ENCODE data around the gene SBSN.

Gene SBSN

DNA sequence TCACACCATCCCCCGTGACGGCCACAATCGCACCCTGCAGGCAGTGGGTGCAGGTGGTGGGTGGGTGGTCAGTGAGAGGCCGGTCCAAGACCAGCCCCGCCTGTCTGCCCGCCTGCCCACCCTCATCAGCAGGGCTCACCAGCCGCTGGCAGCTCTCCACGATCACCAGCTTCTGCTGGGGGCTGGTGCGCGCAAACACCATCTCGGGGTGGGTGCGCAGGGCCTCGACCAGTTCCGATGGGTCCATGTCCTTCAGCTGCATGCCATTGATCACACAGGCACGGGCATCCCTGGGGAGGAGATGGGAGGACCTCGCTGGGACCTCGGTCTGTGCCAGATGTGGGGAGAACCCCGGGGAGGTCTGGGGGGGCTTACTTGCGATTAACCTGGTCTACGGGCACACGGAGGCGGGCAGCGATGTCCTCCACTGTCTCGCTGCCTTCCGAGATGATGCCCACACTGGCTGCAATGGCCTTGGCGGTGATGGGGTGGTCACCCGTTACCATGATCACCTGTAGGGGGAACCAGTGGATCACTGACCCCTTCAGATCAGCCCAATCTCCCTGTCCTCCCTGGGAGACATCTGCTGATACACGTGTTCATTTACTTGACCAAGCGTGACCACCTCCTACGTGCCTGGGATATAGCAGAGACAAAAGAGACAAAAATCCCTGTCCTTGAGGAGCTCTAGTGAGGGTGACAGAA lies 27.3 kb upstream of the SBSN start:
- peak; percentile 64 for DNase-seq (ENCODE audit: low read depth)

DNA sequence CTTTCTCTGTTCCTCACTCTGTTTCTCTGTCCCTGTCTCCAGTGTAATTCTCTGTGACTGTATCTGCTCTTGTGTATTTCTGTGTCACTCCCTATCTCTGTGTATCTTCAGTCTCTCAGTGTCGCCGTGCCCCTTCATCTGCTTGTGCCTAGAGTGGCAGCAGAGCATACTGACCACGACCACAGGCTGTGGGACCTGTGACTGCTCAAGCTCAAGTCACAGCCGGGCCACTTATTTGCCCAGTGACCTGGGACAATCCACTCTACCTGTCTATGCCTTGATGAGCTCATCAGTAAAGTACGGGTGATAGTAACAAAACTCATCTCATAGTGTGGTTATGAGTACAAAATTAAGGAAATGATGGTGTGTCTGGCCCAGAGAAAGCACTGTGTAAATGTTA lies 26.0 kb upstream of the SBSN start:
- no peak for DNase-seq (ENCODE audit: low read depth)

GRCh38 chr19:35553385-35554000 lies 25.4 kb upstream of the SBSN start:
- DNase-seq (ENCODE audit: low read depth), result no peak

DNA sequence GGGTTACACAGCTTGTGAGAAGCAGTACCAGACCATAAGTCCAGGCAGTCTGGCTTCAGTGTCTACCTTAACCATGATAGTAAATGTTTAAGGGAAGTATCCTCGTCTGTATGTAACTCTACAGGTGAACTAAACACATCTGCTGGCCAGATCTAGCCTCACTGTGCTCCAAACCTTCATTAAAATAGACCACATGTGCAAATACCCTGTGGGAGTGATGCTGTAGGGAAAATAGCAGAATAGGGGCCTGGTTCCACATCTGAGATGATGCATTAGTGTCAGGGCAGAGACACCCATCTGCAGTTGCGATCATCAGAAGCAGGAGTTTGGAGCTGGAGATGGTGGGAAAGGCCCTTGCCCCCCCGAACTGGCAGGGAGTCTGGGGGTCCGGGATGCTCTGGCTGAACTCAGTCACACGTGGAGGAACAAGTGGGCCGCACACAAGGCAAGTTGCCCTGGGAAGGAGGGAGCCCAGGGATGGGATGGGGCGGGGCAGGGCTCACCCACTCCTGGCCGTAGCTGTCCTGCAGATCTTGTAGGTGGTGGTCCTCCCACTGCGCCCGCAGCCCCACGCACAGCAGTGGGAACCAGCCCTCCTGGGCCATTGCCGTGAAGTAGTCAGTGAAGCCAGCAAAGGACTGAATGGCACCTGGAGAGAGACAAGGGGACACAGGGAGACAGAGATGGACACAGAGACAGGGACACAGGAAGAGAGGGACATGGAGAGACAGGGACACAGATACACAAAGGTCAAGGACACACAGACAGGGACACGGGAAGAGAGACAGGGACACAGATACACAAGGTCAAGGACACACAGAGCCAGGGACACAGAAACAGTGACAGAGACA lies 24.6 kb upstream of the SBSN start:
- no peak for DNase-seq (ENCODE audit: low read depth)

- no peak for DNase-seq (ENCODE audit: low read depth)
Measured at GRCh38 chr19:35551091-35551810, 23.1 kb upstream of the SBSN start.

DNA sequence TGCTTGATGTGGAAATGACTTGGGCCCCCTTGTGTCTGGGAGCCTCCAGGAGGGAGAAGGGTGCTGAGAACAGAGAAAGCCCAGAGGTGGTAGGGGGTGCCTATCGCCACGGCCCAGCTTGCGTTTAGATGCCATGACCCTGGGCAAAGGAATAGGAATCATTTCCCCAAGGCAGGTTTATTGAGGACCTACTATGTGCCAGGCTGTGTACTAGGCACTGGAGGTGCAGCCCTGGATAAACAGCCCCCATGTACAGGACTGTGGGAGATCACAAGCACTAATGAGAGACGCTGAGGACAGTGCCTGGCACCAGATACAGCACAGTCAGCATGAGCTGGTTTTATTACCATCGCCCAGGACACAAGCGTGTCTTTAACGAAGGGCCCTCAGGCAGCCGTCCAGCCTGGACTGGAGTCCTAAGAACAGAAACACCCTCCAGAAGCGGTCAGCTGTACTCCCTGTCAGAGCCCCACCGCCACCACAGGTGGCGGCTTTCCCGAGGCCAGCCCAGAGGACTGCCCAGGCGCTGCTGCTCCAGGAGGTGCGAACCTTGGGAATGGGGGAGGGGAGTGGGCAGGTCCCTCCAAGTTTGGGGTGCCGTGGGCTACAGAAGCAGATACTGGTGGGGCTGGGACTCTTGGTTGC lies 21.9 kb upstream of the SBSN start:
- no peak for DNase-seq (ENCODE audit: low read depth)

DNA sequence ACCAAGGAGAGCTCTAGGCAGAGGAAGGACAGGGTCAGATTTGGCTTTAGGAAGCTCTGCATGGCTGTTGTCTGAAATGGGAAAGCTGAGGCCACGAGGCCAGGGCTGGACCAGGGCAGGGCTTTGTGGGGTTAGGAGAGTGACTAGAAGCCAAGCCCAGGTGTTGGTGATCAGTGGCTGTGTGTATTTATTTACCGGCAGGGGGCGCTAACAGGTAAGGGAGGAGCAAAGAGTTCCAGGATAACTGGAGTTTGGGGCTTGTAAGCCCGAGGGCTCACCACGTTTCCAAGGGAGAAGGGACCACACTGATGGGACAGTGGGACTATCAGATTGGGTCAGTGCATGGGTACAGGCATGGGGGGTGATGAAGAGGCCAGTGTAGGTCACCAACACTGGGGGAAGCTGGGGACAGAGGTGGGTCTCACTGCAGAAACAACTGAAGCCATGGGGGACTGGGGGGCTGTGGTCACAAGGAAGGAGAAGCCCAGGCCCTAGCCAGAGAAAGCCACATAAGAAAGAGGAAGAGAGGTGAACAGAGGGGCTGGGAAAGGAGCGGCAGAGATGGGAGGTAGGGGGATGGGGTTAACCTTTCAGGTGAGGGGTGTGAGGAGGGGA lies 21.2 kb upstream of the SBSN start:
- DNase-seq (ENCODE audit: low read depth), result peak; percentile 79

DNA sequence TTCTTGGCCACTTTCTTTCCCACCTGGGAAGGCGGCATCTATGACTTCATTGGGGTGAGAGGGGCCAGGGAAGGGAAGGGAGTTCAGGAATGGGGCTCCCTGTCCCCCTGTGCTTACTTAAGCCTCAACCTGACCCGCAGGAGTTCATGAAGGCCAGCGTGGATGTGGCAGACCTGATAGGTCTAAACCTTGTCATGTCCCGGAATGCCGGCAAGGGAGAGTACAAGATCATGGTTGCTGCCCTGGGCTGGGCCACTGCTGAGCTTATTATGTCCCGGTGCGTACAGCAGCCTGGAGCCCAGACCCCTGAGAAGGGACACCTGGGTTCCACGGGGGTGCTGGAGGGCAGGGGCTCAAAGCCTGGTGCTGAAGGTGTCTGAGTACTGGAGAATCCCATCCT lies 18.4 kb upstream of the SBSN start:
- DNase-seq (ENCODE audit: low read depth), result no peak

- peak; percentile 64 for DNase-seq (ENCODE audit: low read depth)
Measured at GRCh38 chr19:35545855-35546381, 17.8 kb upstream of the SBSN start.

DNA sequence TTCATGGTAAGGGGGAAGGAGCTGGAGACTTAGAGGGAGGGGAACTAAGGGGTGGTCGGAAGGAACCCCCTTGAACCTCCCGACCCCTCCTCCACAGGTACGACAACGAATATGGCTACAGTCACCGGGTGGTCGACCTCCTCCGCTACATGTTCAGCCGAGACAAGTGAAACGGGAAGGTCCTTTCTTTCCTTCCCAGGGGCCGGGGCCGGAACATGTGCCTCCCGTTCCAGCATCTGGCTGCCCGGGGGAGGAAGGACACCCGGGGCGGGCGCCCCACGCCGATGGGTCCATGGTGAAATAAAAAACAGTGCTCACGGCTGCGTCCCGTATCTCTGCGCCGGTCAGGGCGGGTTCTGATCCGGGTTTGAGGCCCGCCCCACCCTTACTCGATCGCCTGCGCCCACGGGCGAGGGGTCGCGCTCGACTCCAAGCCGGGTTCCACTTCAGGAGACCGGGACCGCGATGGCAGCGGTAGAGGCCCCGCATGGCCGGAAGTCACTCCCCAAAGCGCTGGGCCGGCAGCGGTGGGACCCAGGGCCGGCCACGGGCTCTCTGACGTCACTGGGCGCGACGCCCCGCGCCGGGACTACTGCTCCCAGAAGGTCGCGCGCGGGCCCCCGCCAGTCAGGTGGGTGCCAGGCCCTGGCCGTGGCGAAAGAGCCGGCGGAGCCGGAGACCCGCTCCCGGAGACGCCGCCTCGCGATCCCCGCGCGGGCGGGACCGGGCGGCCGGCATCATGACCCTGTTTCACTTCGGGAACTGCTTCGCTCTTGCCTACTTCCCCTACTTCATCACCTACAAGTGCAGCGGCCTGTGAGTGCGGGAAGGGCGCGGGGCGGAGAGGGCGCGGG lies 17.1 kb upstream of the SBSN start, which contains the start of gene TMEM147:
TMEM147 (plus strand) TSS at position 626 of the 854 bp plus-strand sequence; CDS start at position 740, 114 bp downstream.
- peak; percentile 88 for DNase-seq (ENCODE audit: low read depth)

DNA sequence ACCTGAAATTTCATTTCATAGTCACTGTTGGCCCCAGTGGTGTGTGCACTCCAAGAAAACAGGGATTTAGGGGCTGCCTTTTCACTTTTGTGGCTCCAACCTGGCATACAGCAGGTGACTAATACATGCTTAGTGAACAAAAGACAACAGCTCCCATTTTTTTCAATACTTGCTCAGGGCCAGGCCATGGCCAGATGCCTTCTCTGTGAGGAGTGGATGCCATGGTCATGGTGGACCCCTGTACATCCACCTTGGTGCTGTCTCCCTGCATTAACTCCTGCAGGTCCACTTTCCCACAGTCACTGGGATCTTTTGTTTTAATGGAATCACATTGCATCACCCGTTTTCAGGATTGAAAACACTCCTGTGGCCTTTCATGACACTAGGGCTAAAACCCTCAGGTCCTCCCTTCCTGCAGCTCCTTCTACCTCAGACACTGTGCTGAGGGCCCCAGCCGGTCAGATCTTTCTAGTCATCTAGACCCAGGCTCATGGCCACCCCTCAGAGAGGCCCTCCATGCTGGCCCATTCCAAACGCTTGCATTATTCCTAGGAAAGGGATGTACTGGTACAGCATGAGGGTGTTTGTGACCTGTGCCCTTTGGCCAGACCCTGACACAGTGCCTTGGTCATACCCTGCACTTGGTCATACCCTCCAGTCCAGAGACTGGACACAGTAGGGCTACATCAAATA lies 16.1 kb upstream of the SBSN start:
- no peak for DNase-seq (ENCODE audit: low read depth)

- DNase-seq (ENCODE audit: low read depth), result no peak
Measured at GRCh38 chr19:35543280-35544109, 15.4 kb upstream of the SBSN start.

DNA sequence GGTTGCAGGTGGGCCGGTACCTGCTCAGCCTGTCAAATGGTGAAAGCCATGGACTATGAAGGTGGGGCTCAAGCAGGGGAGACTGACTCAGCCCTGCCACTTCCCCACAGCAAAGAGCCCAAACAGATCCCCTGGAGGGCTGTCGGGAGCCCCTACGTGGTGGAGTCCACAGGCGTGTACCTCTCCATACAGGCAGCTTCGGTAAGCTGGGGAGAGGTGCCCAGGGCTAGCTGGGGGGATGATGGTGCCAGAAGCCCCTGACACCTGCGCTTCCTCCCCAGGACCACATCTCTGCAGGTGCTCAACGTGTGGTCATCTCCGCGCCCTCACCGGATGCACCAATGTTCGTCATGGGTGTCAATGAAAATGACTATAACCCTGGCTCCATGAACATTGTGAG lies 14.1 kb upstream of the SBSN start:
- DNase-seq (ENCODE audit: low read depth), result no peak

GRCh38 chr19:35540356-35540927 lies 12.3 kb upstream of the SBSN start:
- DNase-seq (ENCODE audit: low read depth), result no peak

DNA sequence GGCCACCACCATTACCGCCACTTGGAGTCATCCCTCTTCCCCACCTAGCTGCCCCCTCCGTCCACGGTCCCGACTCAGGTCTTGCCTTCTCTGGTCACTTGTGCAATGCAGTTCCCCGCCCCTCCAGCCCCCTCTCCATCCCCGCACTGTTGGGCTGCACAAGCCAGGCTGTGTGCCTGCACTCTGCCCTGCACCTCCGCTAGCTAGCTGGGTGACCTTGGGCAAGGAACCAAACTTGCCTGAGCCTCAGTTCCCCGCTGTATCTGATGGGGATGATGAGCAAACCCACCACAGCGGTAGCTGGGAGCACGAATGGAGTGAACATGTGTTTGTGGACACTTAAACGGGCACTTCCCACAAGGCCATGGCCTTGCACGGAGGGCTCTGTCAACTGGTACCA lies 11.7 kb upstream of the SBSN start:
- no peak for DNase-seq (ENCODE audit: low read depth)

DNA sequence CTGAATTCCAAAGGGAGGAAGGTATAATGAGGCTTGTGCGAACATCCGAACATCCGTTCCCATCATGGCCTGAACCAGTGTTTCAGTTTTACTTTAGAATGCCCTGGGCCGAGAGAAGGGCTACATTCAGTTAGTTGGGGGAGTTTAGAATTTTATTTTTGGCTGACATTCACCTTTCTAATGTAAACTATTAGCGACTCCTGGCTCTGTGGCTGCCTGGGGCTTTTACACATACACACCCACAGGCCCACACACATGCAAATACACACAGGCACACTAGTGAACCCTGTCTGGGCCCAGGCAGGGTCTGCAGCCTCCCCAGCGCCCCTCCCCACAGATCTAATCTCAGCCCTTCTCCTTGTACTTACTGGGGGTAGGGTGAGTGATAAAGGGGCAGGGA lies 11.2 kb upstream of the SBSN start:
- DNase-seq (ENCODE audit: low read depth), result no peak

DNA sequence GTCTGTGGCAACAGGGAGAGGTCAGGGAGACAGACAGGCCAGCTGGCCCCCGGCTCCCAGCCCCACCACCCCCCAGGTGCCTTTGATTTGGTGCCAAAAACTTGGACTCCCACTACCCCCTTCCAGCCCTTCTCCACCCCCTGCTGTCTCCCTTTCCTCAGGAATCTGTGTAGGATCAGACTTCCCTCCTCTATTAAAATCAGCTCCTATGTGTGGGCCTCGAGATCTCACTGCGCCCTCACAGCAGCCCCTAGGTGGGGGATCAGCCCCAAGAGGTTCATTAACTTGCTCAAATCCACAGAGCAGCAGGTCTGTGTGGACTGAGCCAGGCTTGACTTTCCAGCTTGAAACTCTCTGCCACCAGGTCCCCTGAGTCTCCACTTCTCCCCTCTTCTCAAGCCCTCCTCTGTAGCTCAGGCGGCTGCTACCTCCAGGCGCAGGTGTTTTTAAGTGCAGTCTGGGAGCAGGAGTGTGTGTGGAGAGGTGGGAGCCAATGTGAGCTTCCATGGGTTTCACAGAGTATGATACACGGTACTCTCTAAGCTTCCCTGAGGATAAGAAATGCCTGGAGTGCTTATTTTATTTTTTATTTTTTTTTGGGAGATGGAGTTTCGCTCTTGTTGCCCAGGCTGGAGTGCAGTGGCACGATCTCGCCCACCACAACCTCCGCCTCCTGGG lies 6.8 kb upstream of the SBSN start:
- DNase-seq (ENCODE audit: low read depth), result no peak
